Right atrium auricular region (tissue), 2 donors: ENCODE measurements around the gene NUDT15. TPM values are rescaled to one million over a fixed set of nuclear protein-coding genes. Genes with fewer than 3 reads are reported as not detected.
A peak's percentile ranks its signal among the peaks of the same experiment; 100 is the strongest.
"Not testable (repeated sequence)": the region's sequence is repeated elsewhere in the genome, so short reads cannot be mapped to it uniquely, and the experiment has no call there.

Experiments
- DNase-seq: peaks from one replicate; pipeline ENCODE4 v3.0.0-alpha.2; 2019; ENCODE audit warnings: low spot score
- H3K27ac ChIP-seq, 2 donors: fragments of 200-600 bp; sonication (generic); 1 replicate in 1 of 2; 2 replicates in 1 of 2; pipeline ENCODE4 v1.5.1; 2016 to 2019
- H3K27me3 ChIP-seq, 2 donors: fragments of 200-600 bp; sonication (generic); one replicate each; pipeline versions ENCODE4 v1.5.1 to v1.6.0; 2017 to 2019
- H3K36me3 ChIP-seq: fragments of 200-600 bp; sonication (generic); one replicate; pipeline ENCODE4 v1.5.1; 2016
- H3K4me1 ChIP-seq, 2 donors: fragments of 200-600 bp; sonication (generic); one replicate each; pipeline versions ENCODE4 v1.5.1 to v1.6.0; 2017 to 2019
- H3K4me3 ChIP-seq, 2 donors: fragments of 200-600 bp; sonication (generic); 1 replicate in 1 of 2; 2 replicates in 1 of 2; pipeline ENCODE4 v1.5.1; 2017 to 2019; ENCODE audit warnings: mild to moderate bottlenecking in 1 of 2, moderate library complexity in 1 of 2
- H3K9me3 ChIP-seq, 2 donors: fragments of 200-600 bp; sonication (generic); one replicate each; pipeline ENCODE4 v1.5.1; 2019
- total RNA-seq, 2 donors: library from RNA; depleted of rRNA; stranded (reverse); fragments of >200 nt; gene quantifications; one replicate each; pipeline ENCODE4 v1.1.0, GENCODE V29; 2016
- TF ChIP-seq, protein P1 (sequence below), 2 donors: fragments of 200-600 bp; sonication (generic); IDR thresholded peaks; one replicate each; pipeline ENCODE4 v1.5.1; 2019; ENCODE audit warnings: antibody characterized with exemption in 2 of 2

The NUDT15 gene
- total RNA-seq, 2 donors from 2014 or later: 5.0 to 10.7 TPM

DNA sequence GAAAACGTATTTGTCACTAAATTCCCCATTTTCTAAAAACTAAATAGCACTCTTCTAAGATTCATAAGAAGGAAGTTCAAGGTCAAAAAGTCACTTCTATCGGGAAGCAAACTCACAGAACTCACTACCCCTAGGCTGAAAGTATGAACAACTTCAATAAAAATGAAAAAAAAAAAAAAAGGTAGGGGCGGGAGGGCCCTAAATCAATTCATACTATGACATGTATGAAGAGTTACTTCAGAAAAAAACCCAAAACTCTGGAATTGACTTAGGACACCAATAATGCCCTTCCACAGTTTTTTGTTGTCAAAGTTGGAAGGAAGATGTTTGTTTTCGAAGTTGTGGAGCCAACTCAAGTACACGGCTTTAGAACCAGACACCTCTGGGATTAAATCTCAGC, 37.6 kb upstream of the NUDT15 start:
- no peaks in the 10 kb centered on the region for H3K9me3 ChIP-seq
- TF ChIP-seq, protein P1, sequence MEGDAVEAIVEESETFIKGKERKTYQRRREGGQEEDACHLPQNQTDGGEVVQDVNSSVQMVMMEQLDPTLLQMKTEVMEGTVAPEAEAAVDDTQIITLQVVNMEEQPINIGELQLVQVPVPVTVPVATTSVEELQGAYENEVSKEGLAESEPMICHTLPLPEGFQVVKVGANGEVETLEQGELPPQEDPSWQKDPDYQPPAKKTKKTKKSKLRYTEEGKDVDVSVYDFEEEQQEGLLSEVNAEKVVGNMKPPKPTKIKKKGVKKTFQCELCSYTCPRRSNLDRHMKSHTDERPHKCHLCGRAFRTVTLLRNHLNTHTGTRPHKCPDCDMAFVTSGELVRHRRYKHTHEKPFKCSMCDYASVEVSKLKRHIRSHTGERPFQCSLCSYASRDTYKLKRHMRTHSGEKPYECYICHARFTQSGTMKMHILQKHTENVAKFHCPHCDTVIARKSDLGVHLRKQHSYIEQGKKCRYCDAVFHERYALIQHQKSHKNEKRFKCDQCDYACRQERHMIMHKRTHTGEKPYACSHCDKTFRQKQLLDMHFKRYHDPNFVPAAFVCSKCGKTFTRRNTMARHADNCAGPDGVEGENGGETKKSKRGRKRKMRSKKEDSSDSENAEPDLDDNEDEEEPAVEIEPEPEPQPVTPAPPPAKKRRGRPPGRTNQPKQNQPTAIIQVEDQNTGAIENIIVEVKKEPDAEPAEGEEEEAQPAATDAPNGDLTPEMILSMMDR (IDR thresholded peaks at IDR 0.05): no peak
- peak overlapping the region in 1 of 2 donors; percentile 92 for H3K27ac ChIP-seq
- no peaks in the 10 kb centered on the region for H3K36me3 ChIP-seq
- H3K4me1 ChIP-seq: peaks cover 0 to 37% of the 10 kb centered on the region in 2 donors
- H3K27me3 ChIP-seq: no peaks in the 10 kb centered on the region
- peak overlapping the region; percentile 84 to 100 for H3K4me3 ChIP-seq
- DNase-seq: no peak

GRCh38 chr13:48000559-48001113, 36.9 kb upstream of the NUDT15 start:
- TF ChIP-seq, protein P1 (IDR thresholded peaks at IDR 0.05): no peak
- DNase-seq: no peak
- H3K4me1 ChIP-seq: peaks cover 0 to 37% of the 10 kb centered on the region in 2 donors

GRCh38 chr13:48001114-48001881, 36.2 kb upstream of the NUDT15 start, which contains the start of gene SUCLA2:
TSS of gene SUCLA2 (minus strand) at chr13:48001273. CDS start at chr13:48001269, 4 bp downstream.
- Histone ChIP-seq H3K4me1 (peaks cover 0 to 37% of the 10 kb centered on the region in 2 donors), H3K9me3 (no peaks in the 10 kb centered on the region), H3K27ac (peak within 1 kb of the TSS; percentile 66 to 92), H3K4me3 (peak within 1 kb of the TSS; percentile 84 to 100), H3K36me3 (no peaks in the 10 kb centered on the region), H3K27me3 (no peaks in the 10 kb centered on the region)
- peak; percentile 80 for DNase-seq
- TF ChIP-seq, protein P1 (IDR thresholded peaks at IDR 0.05): peak in 1 of 2 donors; percentile 31

More at GRCh38 chr13:48000559-48001113, 36.9 kb upstream of the NUDT15 start:
- Histone ChIP-seq H3K27me3 (no peaks in the 10 kb centered on the region), H3K36me3 (no peaks in the 10 kb centered on the region), H3K4me3 (peak overlapping the region; percentile 84 to 100), H3K27ac (peak overlapping the region; percentile 66 to 92), H3K9me3 (no peaks in the 10 kb centered on the region)

DNA sequence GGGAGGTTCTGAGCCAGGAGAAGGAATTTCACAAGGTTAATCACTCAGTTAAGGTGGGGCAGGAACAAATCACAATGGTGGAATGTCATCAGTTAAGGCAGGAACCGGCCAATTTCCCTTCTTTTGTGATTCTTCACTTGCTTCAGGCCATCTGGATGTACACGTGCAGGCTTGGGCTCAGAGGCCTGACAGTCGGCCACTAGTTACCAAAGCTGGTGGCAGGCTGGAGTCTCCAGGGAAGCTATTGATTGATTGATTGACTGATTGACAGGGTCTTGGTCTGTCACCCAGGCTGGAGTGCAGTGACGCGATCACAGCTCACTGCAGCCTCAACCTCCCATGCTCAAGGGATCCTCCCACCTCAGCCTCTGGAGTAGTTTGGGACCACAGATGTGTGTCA, 35.5 kb upstream of the NUDT15 start:
- H3K36me3 ChIP-seq, DNase-seq, H3K27me3 ChIP-seq, H3K27ac ChIP-seq, H3K9me3 ChIP-seq: not testable (repeated sequence)
- Histone ChIP-seq H3K4me1 (peaks cover 0 to 34% of the 10 kb centered on the region in 2 donors), H3K4me3 (peak overlapping the region in 1 of 2 donors; percentile 100)

- H3K4me1 ChIP-seq: peaks cover 0 to 20% of the 10 kb centered on the region in 2 donors
- no peak overlapping the region for H3K4me3 ChIP-seq
- H3K27me3 ChIP-seq: no peaks in the 10 kb centered on the region
- H3K27ac ChIP-seq: no peak overlapping the region
- no peaks in the 10 kb centered on the region for H3K36me3 ChIP-seq
- TF ChIP-seq, protein P1 (IDR thresholded peaks at IDR 0.05): no peak
- DNase-seq: no peak
- no peaks in the 10 kb centered on the region for H3K9me3 ChIP-seq
Observed at GRCh38 chr13:48004201-48004600, 33.3 kb upstream of the NUDT15 start.

- Histone ChIP-seq H3K27ac (no peak overlapping the region), H3K4me1 (peaks cover 0 to 9% of the 10 kb centered on the region in 2 donors), H3K36me3 (no peaks in the 10 kb centered on the region), H3K27me3 (no peaks in the 10 kb centered on the region), H3K9me3 (no peaks in the 10 kb centered on the region), H3K4me3 (no peak overlapping the region)
- DNase-seq: no peak
- TF ChIP-seq, protein P1 (IDR thresholded peaks at IDR 0.05): no peak
Observed at GRCh38 chr13:48006396-48006795, 31.1 kb upstream of the NUDT15 start.
